ENCODE data around the gene EPHB2.

DNA sequence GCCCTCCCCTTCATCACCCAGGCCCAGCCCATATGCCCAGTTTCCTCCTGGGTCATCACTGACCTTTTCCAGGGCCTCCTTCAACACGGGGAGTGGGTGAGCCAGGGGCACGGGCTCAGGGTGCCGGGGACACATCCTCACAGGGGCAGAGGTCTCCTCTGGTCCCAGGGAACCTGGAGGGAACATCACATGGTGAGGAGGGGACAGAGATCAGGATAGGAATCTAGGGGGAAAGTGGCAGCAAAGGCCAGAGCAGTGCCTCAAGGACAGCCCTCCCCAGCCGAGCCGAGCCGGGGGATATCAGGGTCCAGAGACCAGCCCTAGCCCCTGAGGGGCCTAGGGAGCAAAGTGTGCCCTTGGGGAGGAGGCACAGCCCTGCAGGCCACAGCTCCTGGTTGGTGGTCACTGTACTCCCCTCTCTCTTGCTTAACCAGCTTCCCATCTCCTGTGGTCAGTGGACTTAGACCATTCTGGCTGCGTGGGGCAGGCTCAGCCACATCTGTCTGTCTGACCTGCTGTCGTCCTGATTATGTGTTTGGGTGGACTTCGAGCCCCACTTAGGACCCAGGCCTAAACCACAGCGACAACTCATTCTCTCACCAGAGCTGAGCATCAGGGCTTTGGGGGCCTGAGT lies 252.5 kb downstream of the EPHB2 start:
- TF ChIP-seq, protein P1, sequence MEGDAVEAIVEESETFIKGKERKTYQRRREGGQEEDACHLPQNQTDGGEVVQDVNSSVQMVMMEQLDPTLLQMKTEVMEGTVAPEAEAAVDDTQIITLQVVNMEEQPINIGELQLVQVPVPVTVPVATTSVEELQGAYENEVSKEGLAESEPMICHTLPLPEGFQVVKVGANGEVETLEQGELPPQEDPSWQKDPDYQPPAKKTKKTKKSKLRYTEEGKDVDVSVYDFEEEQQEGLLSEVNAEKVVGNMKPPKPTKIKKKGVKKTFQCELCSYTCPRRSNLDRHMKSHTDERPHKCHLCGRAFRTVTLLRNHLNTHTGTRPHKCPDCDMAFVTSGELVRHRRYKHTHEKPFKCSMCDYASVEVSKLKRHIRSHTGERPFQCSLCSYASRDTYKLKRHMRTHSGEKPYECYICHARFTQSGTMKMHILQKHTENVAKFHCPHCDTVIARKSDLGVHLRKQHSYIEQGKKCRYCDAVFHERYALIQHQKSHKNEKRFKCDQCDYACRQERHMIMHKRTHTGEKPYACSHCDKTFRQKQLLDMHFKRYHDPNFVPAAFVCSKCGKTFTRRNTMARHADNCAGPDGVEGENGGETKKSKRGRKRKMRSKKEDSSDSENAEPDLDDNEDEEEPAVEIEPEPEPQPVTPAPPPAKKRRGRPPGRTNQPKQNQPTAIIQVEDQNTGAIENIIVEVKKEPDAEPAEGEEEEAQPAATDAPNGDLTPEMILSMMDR (IDR thresholded peaks at IDR 0.05) = no peak
- TF ChIP-seq POLR2A (IDR thresholded peaks at IDR 0.05) = no peak

Data from sigmoid colon (tissue), 3 donors.